SU-DHL-6 (cell line): Measurements from ENCODE around the gene XRN2.

Experiments
- H2AFZ ChIP-seq: fragments of 200-600 bp; sonication (generic); 2 replicates; pipeline ENCODE4 v1.6.1; 2014; ENCODE audit warnings: low read depth, mild to moderate bottlenecking, moderate library complexity, mixed read lengths, antibody characterized with exemption, low read length; ENCODE audit not compliant: severe bottlenecking
- H3F3A ChIP-seq: fragments of 200-600 bp; shearing (Covaris generic); 2 replicates; pipeline ENCODE4 v1.6.0; 2016; ENCODE audit warnings: antibody characterized with exemption, mild to moderate bottlenecking; ENCODE audit not compliant: insufficient read depth
- H3K27ac ChIP-seq: fragments of 200-600 bp; sonication (generic); 2 replicates; pipeline ENCODE4 v1.5.1; 2016; ENCODE audit warnings: low read depth, mild to moderate bottlenecking, low read length, moderate library complexity, mixed read lengths
- H3K27me3 ChIP-seq: fragments of 200-600 bp; sonication (generic), shearing (Covaris generic); 2 replicates; pipeline ENCODE4 v1.6.0; 2014; ENCODE audit warnings: mild to moderate bottlenecking, low read length
- H3K36me3 ChIP-seq: fragments of 200-600 bp; sonication (generic); 2 replicates; pipeline ENCODE4 v1.6.1; 2014; ENCODE audit warnings: mild to moderate bottlenecking, low read length, mixed read lengths
- H3K4me2 ChIP-seq: fragments of 300-600, 200-600 bp; shearing (Covaris generic), sonication (generic); 2 replicates; pipeline ENCODE4 v1.6.0; 2014; ENCODE audit warnings: low read length, low read depth, mild to moderate bottlenecking; ENCODE audit not compliant: poor library complexity, severe bottlenecking
- H3K4me3 ChIP-seq: fragments of 200-600 bp; sonication (generic); 2 replicates; pipeline ENCODE4 v1.5.1; 2014; ENCODE audit warnings: antibody characterized with exemption, low read length, mild to moderate bottlenecking, mixed read lengths; ENCODE audit not compliant: insufficient read depth, poor library complexity, severe bottlenecking
- H3K79me2 ChIP-seq: fragments of 200-600 bp; sonication (generic); 2 replicates; pipeline ENCODE4 v1.6.1; 2014; ENCODE audit warnings: mild to moderate bottlenecking, low read length, moderate library complexity; ENCODE audit not compliant: insufficient read depth
- H3K9ac ChIP-seq: fragments of 200-600 bp; sonication (generic); 2 replicates; pipeline ENCODE4 v1.7.0; 2014; ENCODE audit warnings: mild to moderate bottlenecking, low read length
- H3K9me2 ChIP-seq: fragments of 200-600 bp; sonication (generic); replicated peaks from 2 replicates; pipeline ENCODE4 v1.6.1; 2014; ENCODE audit warnings: low read length; ENCODE audit not compliant: insufficient read depth
- H3K9me3 ChIP-seq: fragments of 200-600 bp; sonication (generic); 2 replicates; pipeline ENCODE4 v1.6.1; 2014; ENCODE audit warnings: low read length, mixed read lengths; ENCODE audit not compliant: insufficient read depth
- H4K20me1 ChIP-seq: fragments of 200-600 bp; sonication (generic); 2 replicates; pipeline ENCODE4 v1.6.1; 2014; ENCODE audit warnings: low read depth, mild to moderate bottlenecking, antibody characterized with exemption, low read length, moderate library complexity, mixed read lengths
- EZH2phosphoT487 ChIP-seq: fragments of 200-600 bp; sonication (generic), shearing (Covaris generic); conservative IDR thresholded peaks from 2 replicates; pipeline ENCODE4 v1.6.1; 2018; ENCODE audit warnings: mild to moderate bottlenecking, antibody characterized with exemption, low read length, moderate library complexity, mixed read lengths
- TF ChIP-seq, protein P1 (sequence below): fragments of 200-600 bp; sonication (generic); IDR thresholded peaks from one replicate; pipeline ENCODE4 v1.5.1; 2017; ENCODE audit warnings: antibody characterized with exemption, mild to moderate bottlenecking, low read length, moderate library complexity; ENCODE audit not compliant: insufficient read depth, poor library complexity, severe bottlenecking

Gene XRN2

DNA sequence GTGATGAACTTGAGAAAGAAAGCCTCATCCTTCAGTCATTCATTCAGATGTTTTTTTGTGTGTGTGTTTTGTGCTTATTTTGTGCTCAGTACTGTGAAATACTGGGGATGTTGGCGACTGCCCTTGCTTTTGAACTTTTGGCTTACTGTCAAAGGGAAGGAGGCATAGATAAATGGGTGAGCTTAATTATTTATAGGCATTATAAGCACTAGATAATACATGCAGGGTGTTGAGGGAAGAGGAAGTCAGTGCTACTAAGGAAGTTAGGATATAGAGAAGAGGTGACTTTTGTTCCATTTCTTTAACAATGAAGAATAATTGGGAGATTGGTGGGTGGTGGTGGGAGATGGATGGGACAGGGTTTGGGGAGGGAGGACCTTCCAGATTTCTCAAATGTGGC lies 23.6 kb downstream of the XRN2 start:
- Histone ChIP-seq H2AFZ (no peak overlapping the region), H3K36me3 (peaks cover 14% of the 10 kb centered on the region), H3K4me3 (no peak overlapping the region), H4K20me1 (peaks cover 33% of the 10 kb centered on the region; the same call in 1 of the 2 replicates), H3F3A (no peaks in the 10 kb centered on the region), H3K79me2 (peaks cover 78% of the 10 kb centered on the region), H3K27me3 (no peaks in the 10 kb centered on the region), H3K27ac (no peak overlapping the region), H3K4me2 (no peak overlapping the region), H3K9ac (no peak overlapping the region), H3K9me3 (no peaks in the 10 kb centered on the region), H3K9me2 (no peaks in the 10 kb centered on the region)
- TF ChIP-seq, protein P1, sequence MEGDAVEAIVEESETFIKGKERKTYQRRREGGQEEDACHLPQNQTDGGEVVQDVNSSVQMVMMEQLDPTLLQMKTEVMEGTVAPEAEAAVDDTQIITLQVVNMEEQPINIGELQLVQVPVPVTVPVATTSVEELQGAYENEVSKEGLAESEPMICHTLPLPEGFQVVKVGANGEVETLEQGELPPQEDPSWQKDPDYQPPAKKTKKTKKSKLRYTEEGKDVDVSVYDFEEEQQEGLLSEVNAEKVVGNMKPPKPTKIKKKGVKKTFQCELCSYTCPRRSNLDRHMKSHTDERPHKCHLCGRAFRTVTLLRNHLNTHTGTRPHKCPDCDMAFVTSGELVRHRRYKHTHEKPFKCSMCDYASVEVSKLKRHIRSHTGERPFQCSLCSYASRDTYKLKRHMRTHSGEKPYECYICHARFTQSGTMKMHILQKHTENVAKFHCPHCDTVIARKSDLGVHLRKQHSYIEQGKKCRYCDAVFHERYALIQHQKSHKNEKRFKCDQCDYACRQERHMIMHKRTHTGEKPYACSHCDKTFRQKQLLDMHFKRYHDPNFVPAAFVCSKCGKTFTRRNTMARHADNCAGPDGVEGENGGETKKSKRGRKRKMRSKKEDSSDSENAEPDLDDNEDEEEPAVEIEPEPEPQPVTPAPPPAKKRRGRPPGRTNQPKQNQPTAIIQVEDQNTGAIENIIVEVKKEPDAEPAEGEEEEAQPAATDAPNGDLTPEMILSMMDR: no peak
- no peak for TF ChIP-seq EZH2phosphoT487

DNA sequence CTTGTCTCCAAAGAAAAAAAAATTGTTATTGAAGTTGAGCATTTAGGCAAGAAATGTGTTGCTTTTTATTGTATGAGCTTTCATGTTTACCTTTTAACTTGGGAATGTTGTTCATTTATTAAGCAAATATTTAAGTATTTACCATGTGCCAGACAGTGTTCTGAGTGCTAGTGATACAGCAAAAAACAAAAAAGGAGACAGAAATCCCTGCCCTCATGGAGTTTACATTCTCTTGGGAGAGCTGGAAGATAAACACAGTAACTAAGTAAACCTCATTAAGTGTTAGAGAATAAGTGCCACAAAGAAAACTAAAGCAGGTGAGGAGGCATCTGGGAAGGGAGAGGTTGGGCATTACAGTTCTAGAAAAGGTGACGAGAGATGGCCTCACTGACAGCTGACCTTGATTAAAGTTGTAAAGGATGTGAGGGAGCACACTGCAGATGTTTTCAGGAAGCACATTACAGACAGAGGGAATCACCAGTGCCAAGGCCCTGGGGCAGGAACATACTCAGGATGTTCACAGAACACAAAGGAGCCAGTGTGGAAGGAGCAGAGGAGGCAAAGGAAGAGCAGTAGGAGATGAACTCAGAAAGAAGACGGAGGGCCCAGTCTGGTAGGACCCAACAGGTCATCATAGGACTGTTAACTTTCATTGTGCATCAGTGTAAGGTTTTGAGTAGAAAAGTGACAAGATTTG lies 33.5 kb downstream of the XRN2 start:
- Histone ChIP-seq H3K9me3 (no peaks in the 10 kb centered on the region), H2AFZ (no peak overlapping the region), H3K9me2 (no peaks in the 10 kb centered on the region), H3K4me3 (no peak overlapping the region), H3K36me3 (peaks cover 33% of the 10 kb centered on the region; the same call in 1 of the 2 replicates), H3K79me2 (no peaks in the 10 kb centered on the region; the same call in 1 of the 2 replicates), H3K27ac (no peak overlapping the region), H3K27me3 (no peaks in the 10 kb centered on the region), H3K9ac (no peak overlapping the region), H3F3A (no peaks in the 10 kb centered on the region), H4K20me1 (no peaks in the 10 kb centered on the region), H3K4me2 (no peak overlapping the region)
- TF ChIP-seq EZH2phosphoT487: no peak
- TF ChIP-seq, protein P1: no peak

DNA sequence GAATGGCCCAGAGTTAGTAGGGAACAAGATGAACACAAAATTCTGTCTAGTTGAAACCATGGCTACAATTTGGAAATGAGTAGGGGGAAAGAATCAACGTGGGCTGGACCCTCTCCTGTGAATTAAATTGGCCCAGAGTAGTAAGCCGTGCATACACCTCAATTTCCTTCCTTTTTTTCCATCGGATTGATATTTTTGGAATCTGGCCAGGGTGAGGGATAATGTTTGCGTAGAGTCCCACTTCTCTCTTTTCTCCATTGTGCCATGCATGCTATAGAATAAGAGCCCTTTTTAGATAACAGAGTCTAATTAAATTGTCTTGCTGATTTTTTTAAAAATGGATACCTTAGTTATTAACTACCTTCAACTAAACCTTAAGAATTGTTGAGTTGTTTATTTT lies 35.2 kb downstream of the XRN2 start:
- Histone ChIP-seq H3K9me2 (no peaks in the 10 kb centered on the region), H3K27me3 (no peaks in the 10 kb centered on the region), H3K4me2 (no peak overlapping the region), H3K27ac (no peak overlapping the region), H3K79me2 (no peaks in the 10 kb centered on the region; the same call in 1 of the 2 replicates), H3F3A (no peaks in the 10 kb centered on the region), H2AFZ (no peak overlapping the region), H4K20me1 (peaks cover 5% of the 10 kb centered on the region; the same call in 1 of the 2 replicates), H3K9me3 (no peaks in the 10 kb centered on the region), H3K9ac (no peak overlapping the region), H3K36me3 (peaks cover 22% of the 10 kb centered on the region; the same call in 1 of the 2 replicates), H3K4me3 (no peak overlapping the region)
- no peak for TF ChIP-seq EZH2phosphoT487
- TF ChIP-seq, protein P1: no peak
